Activated naive CD4-positive, alpha-beta T cell treated with anti-CD3 and anti-CD28 coated beads, Interleukin-2, amount 10 ng/mL, durations not matched to agents 5 hours and 36 hours (primary cell): ENCODE measurements around the gene MCRIP1. TPM values are rescaled to one million over a fixed set of nuclear protein-coding genes. Genes with fewer than 3 reads are reported as not detected.

Source experiments
- total RNA-seq, 2 experiments: library from RNA; stranded (reverse); gene quantifications; one replicate each; pipeline ENCODE4 v1.2.3, GENCODE V29; 2021

MCRIP1 gene, protein sequence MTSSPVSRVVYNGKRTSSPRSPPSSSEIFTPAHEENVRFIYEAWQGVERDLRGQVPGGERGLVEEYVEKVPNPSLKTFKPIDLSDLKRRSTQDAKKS
- 10 to 100 TPM; 51.6 to 53.9 TPM for total RNA-seq

DNA sequence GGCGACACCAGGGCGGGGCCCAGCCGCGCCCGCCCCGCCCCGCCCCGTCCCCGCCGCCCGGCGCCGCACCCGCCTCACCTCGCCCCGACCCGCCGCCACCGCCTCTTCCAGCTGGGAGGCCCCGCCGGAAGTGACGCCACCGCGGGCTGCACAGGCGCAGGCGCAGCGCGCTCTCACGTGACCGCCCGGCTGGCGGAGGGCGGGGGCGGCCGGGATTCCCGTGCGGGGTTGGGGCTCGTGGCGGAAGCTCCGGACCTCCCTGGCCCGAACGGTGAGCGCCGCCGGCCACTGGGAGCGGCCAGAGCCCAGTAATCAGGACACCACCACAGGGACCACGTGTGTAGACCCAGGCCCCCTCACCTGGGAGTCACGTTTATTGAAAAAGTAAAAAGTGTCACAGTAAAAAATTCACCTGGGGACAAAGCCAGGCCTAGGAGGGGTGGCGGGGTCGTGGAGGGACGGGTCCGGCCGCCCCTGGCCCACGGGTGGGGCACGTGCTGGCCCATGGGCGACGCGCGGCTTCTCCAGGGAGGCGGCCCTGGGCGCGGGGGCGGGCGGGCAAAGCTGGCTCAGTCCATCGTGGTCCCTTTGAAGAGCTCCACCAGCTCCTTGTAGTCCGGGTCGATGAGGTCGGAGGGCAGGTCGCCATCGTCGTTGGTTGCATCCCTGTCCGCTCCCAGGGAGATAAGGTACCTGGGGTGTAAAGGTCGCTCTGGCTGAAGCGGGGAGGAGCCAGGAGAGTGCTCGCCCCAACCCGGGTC, at the start of gene MCRIP1:
Gene MCRIP1, minus strand, starts transcription at position 132 of the 761 bp plus-strand sequence. CDS start 8,785 bp downstream, outside the sequence.

DNA sequence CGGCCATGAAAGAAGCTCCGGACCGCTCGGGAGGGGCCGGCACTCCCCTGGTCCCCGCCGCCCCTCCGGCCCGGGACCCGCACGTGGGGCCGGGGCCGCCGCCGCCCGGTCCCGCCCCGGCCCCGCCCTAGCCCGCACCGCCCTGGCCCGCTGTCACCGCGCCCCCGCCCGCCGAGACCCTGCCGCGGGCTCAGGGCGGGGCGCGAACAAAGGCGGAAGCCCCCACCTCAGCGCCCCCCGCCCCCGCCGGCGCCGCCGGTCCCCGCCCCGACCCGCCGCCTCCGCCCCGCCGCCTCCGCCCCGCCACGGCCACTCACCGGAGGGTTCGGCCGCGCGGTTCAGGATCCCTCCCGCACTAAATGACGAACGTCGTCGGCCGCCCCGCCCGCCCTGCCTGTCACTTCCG, 37.9 kb upstream of the MCRIP1 start, which contains the start of gene ARHGDIA:
Gene ARHGDIA, minus strand, starts transcription at position 357 of the 406 bp plus-strand sequence. CDS start 1,407 bp downstream, outside the sequence.

GRCh38 chr17:81859906-81860755, 27.0 kb upstream of the MCRIP1 start, which contains the start of gene P4HB:
Gene P4HB (minus strand): TSS chr17:81860535. CDS start chr17:81860471, 64 bp downstream.

DNA sequence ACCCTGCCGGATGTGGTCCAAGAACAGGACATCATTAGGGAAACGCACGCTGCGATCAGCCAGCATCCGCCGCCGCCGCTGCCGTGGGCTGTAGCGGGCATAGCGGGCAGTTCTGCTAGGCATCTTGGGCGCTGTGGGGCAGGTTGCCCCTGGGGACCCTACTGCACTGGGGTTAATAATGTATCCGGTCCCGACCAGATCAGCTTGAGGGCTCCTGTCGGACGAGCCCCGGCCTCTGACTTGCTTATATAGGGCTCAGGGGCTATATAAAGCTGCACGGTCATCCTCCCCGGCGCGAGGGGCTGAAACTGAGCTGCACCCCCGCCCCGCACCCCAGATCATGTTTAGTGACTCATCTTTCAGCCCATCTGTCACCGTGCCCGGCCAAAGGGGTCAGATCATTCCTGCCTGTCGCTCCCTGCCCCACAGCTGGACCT, 1.8 kb upstream of the MCRIP1 start, which contains the start of gene PPP1R27:
Gene PPP1R27, minus strand, starts transcription at position 220 of the 437 bp plus-strand sequence. Its CDS starts 97 bp downstream, at position 123.

DNA sequence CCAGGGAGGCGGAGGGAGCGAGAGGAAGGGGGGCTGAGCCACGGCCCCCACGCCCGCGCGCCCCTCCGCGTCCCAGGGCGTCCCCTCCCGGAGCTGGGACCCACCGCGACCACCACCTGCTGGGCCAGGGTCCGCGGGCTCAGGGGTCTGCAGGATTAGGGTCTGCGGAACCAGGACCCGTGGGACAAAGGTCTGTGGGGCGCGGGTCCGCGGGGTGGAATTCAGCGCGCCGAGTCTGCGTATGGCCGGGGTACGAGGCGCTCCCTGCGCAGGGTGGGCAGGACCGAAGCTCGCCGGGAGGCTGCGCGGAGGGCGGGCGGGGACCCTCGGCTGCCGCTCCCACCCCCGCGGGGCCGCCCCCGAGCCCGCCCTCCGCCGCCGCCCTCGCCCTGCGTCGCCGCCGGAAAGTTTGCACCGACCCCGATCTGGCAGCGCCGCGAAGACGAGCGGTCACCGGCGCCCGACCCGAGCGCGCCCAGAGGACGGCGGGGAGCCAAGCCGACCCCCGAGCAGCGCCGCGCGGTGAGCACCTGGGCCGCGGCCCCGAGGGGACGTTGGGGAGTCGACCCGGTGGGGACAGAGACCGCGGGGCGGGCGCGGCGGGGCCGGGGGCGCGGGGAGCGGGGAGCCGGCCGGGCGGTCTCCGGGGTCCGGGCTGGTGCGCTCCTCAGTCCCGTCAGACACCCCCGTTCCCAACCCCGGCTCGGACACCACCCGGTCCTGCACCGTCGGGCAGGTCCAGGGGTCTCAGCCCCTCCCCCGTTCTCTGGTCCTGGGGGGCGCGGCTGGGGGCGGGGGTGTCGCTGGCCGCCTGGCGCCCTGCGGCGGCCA, 29.1 kb downstream of the MCRIP1 start, which contains the start of gene GCGR:
Gene GCGR, plus strand, starts transcription at position 423 of the 831 bp plus-strand sequence. CDS start 4,869 bp downstream, outside the sequence.

Other genes with a start within 250 kb of the MCRIP1 start
- 10 to 100 TPM; 80.8 to 81.7 TPM for gene NPLOC4, start 196.2 kb downstream of the MCRIP1 start, total RNA-seq
- under 1 TPM; 0.48 TPM for gene TSPAN10, start 196.1 kb downstream of the MCRIP1 start, total RNA-seq
- gene PDE6G, start 176.7 kb downstream of the MCRIP1 start, total RNA-seq: 10 to 100 TPM; 67.0 to 71.9 TPM
- 10 to 100 TPM; 56.5 to 59.1 TPM for gene OXLD1, start 166.7 kb downstream of the MCRIP1 start, total RNA-seq
- 10 to 100 TPM; 27.1 to 31.8 TPM for gene CCDC137, start 166.6 kb downstream of the MCRIP1 start, total RNA-seq
- gene ARL16, start 149.5 kb downstream of the MCRIP1 start, total RNA-seq: 10 to 100 TPM; 19.2 to 21.1 TPM
- gene HGS, start 149.3 kb downstream of the MCRIP1 start, total RNA-seq: 100 to 1,000 TPM; 112 to 125 TPM
- 10 to 100 TPM; 56.0 to 58.2 TPM for gene MRPL12, start 129.9 kb downstream of the MCRIP1 start, total RNA-seq
- 10 to 100 TPM; 18.1 to 19.5 TPM for gene SLC25A10, start 121.0 kb downstream of the MCRIP1 start, total RNA-seq
- gene GCGR, start 29.1 kb downstream of the MCRIP1 start, total RNA-seq: not detected
- not detected for gene PPP1R27, start 1.8 kb upstream of the MCRIP1 start, total RNA-seq
- gene P4HB, start 27.2 kb upstream of the MCRIP1 start, total RNA-seq: 100 to 1,000 TPM; 471 to 474 TPM
- gene ARHGDIA, start 38.0 kb upstream of the MCRIP1 start, total RNA-seq: 100 to 1,000 TPM; 575 to 590 TPM
- 100 to 1,000 TPM; 145 to 147 TPM for gene ALYREF, start 58.3 kb upstream of the MCRIP1 start, total RNA-seq
- gene ANAPC11, start 58.4 kb upstream of the MCRIP1 start, total RNA-seq: 10 to 100 TPM; 67.2 to 75.1 TPM
- under 1 TPM; 0.10 to 0.20 TPM for gene NPB, start 68.9 kb upstream of the MCRIP1 start, total RNA-seq
- gene PCYT2, start 78.1 kb upstream of the MCRIP1 start, total RNA-seq: 10 to 100 TPM; 43.8 to 49.5 TPM
- gene SIRT7, start 84.9 kb upstream of the MCRIP1 start, total RNA-seq: 10 to 100 TPM; 51.5 to 52.8 TPM
- gene MAFG, start 94.4 kb upstream of the MCRIP1 start, total RNA-seq: 10 to 100 TPM; 22.6 to 23.9 TPM
- 10 to 100 TPM; 23.3 to 26.1 TPM for gene PYCR1, start 104.0 kb upstream of the MCRIP1 start, total RNA-seq
- gene MYADML2, start 113.9 kb upstream of the MCRIP1 start, total RNA-seq: not detected
- gene NOTUM, start 127.9 kb upstream of the MCRIP1 start, total RNA-seq: under 1 TPM; 0.30 to 0.34 TPM
- 10 to 100 TPM; 37.4 to 39.5 TPM for gene ASPSCR1, start 144.3 kb upstream of the MCRIP1 start, total RNA-seq
- gene CENPX, start 189.6 kb upstream of the MCRIP1 start, total RNA-seq: 10 to 100 TPM; 49.8 to 49.9 TPM
- gene LRRC45, start 190.0 kb upstream of the MCRIP1 start, total RNA-seq: 10 to 100 TPM; 29.8 to 33.7 TPM
- 1 to 10 TPM; 6.0 to 6.2 TPM for gene RAC3, start 198.4 kb upstream of the MCRIP1 start, total RNA-seq
- gene DCXR, start 204.4 kb upstream of the MCRIP1 start, total RNA-seq: 100 to 1,000 TPM in 1 of 2 experiments, 10 to 100 TPM in 1; 98.5 to 103 TPM
- 10 to 100 TPM; 25.1 to 26.8 TPM for gene RFNG, start 218.5 kb upstream of the MCRIP1 start, total RNA-seq
- gene GPS1, start 218.6 kb upstream of the MCRIP1 start, total RNA-seq: 10 to 100 TPM; 66.6 to 67.5 TPM
- 100 to 1,000 TPM; 110 to 111 TPM for gene DUS1L, start 232.5 kb upstream of the MCRIP1 start, total RNA-seq